Adipocyte (in vitro differentiated cells): ENCODE results near the gene PDGFB.
A peak's percentile ranks its signal among the peaks of the same experiment; 100 is the strongest.

Experiments used
- DNase-seq: peaks from one replicate; pipeline ENCODE4 v3.0.0-alpha.2; 2015; ENCODE audit warnings: low read depth
- H3K27me3 ChIP-seq: replicated peaks from 2 replicates; pipeline ENCODE4 v1.7.0; 2013; ENCODE audit warnings: mild to moderate bottlenecking, low read length, moderate library complexity; ENCODE audit not compliant: control insufficient read depth, insufficient read depth
- H3K36me3 ChIP-seq: 2 replicates; pipeline ENCODE4 v1.7.0; 2013; ENCODE audit warnings: low read length, mild to moderate bottlenecking, moderate library complexity; ENCODE audit not compliant: control insufficient read depth, insufficient read depth, severe bottlenecking
- H3K4me1 ChIP-seq: 2 replicates; pipeline ENCODE4 v1.7.0; 2013; ENCODE audit warnings: mild to moderate bottlenecking, low read length, moderate library complexity; ENCODE audit not compliant: control insufficient read depth, insufficient read depth
- H3K4me3 ChIP-seq: 2 replicates; pipeline ENCODE4 v1.7.0; 2013; ENCODE audit warnings: mild to moderate bottlenecking, low read length, moderate library complexity
- H3K9ac ChIP-seq: 2 replicates; pipeline ENCODE4 v1.7.0; 2013; ENCODE audit warnings: mild to moderate bottlenecking, low read length, moderate library complexity
- H3K9me3 ChIP-seq: 2 replicates; pipeline ENCODE4 v1.7.0; 2013; ENCODE audit warnings: mild to moderate bottlenecking, low read length, moderate library complexity; ENCODE audit not compliant: control insufficient read depth

The PDGFB gene

GRCh38 chr22:39179841-39180335, 64.9 kb downstream of the PDGFB start:
- no peaks in the 10 kb centered on the region for H3K36me3 ChIP-seq
- no peak overlapping the region for H3K9ac ChIP-seq
- peaks cover 21% of the 10 kb centered on the region for H3K4me1 ChIP-seq
- H3K9me3 ChIP-seq: no peaks in the 10 kb centered on the region
- no peaks in the 10 kb centered on the region for H3K27me3 ChIP-seq
- no peak for DNase-seq
- H3K4me3 ChIP-seq: no peak overlapping the region

DNA sequence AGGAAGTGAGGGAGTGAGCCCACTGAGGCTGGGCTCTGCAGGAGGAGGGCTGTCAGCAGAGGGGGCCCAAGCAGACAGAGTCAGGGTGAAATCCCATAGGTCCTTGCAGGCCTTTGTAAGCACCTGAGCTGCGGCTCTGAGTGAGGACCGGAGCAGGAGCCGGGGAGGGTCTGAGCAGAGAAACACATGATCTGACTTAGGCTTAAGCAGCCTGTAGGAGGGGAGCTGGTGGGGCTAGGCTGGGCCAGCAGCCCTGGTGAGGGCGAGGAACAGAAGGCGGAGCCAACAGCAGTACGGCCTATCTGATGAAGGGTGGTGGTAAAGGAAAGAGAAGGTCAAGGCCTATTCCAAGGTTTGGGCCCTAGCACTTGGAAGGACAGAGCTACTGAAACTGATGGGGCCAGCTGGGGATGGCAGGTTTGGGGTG, 65.4 kb downstream of the PDGFB start:
- Histone ChIP-seq H3K27me3 (no peaks in the 10 kb centered on the region), H3K4me1 (peaks cover 26% of the 10 kb centered on the region), H3K36me3 (no peaks in the 10 kb centered on the region), H3K4me3 (no peak overlapping the region), H3K9ac (no peak overlapping the region), H3K9me3 (no peaks in the 10 kb centered on the region)
- no peak for DNase-seq

GRCh38 chr22:39178206-39179111, 66.3 kb downstream of the PDGFB start:
- Histone ChIP-seq H3K4me3 (no peak overlapping the region), H3K9me3 (no peaks in the 10 kb centered on the region), H3K36me3 (no peaks in the 10 kb centered on the region), H3K4me1 (peaks cover 32% of the 10 kb centered on the region), H3K27me3 (no peaks in the 10 kb centered on the region), H3K9ac (no peak overlapping the region)
- no peak for DNase-seq

GRCh38 chr22:39177791-39178190, 67.0 kb downstream of the PDGFB start:
- Histone ChIP-seq H3K4me3 (no peak overlapping the region), H3K4me1 (peaks cover 32% of the 10 kb centered on the region), H3K36me3 (no peaks in the 10 kb centered on the region), H3K9me3 (no peaks in the 10 kb centered on the region), H3K27me3 (no peaks in the 10 kb centered on the region), H3K9ac (peak overlapping the region; percentile 5)
- no peak for DNase-seq

- Histone ChIP-seq H3K4me3 (no peak overlapping the region), H3K4me1 (peaks cover 32% of the 10 kb centered on the region), H3K9ac (peak overlapping the region; percentile 5), H3K9me3 (no peaks in the 10 kb centered on the region), H3K27me3 (no peaks in the 10 kb centered on the region), H3K36me3 (no peaks in the 10 kb centered on the region)
- DNase-seq: no peak
These were observed 67.4 kb downstream of the PDGFB start for GRCh38 chr22:39177456-39177775.

- DNase-seq: no peak
- no peaks in the 10 kb centered on the region for H3K9me3 ChIP-seq
- H3K27me3 ChIP-seq: no peaks in the 10 kb centered on the region
- H3K4me3 ChIP-seq: no peak overlapping the region
- H3K4me1 ChIP-seq: peaks cover 32% of the 10 kb centered on the region
- no peaks in the 10 kb centered on the region for H3K36me3 ChIP-seq
- H3K9ac ChIP-seq: peak overlapping the region; percentile 5
These were observed 67.9 kb downstream of the PDGFB start for GRCh38 chr22:39176714-39177455.

DNA sequence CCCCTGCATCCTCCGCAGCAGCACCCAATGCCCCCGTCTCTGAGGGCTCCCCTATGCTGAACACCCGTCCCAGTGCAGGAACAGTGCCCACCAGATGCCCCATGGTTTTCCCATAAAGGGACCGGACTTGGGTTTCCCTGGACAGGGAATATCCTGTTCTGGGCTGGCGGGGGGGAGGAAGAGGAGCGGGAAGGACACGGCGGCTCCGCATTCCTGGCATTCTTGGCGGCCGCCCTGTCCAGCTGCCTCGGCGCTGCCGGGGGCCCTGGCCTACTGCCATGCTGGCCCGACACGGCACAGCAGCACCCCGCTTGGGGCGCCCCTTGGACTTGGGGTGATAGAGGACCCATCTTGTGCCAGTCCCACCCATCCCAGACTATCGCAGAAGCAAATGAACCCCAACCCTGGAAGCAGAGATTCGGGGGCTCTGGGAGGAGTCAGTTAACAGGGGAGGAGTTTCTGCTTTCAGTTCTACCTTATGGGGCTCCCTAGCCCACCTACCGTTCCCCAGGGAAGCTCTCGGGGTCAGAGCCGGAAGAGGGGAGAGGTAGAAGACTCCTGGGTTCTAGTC, 68.6 kb downstream of the PDGFB start:
- no peaks in the 10 kb centered on the region for H3K27me3 ChIP-seq
- peak; percentile 68 for DNase-seq
- no peak overlapping the region for H3K4me3 ChIP-seq
- peaks cover 32% of the 10 kb centered on the region for H3K4me1 ChIP-seq
- H3K9me3 ChIP-seq: no peaks in the 10 kb centered on the region
- peak overlapping the region; percentile 62 for H3K9ac ChIP-seq
- no peaks in the 10 kb centered on the region for H3K36me3 ChIP-seq

GRCh38 chr22:39175353-39176142, 69.2 kb downstream of the PDGFB start:
- peaks cover 32% of the 10 kb centered on the region for H3K4me1 ChIP-seq
- DNase-seq: no peak
- H3K27me3 ChIP-seq: no peaks in the 10 kb centered on the region
- no peaks in the 10 kb centered on the region for H3K36me3 ChIP-seq
- peak overlapping the region; percentile 62 for H3K9ac ChIP-seq
- no peaks in the 10 kb centered on the region for H3K9me3 ChIP-seq
- H3K4me3 ChIP-seq: no peak overlapping the region

- H3K4me3 ChIP-seq: no peak overlapping the region
- H3K36me3 ChIP-seq: no peaks in the 10 kb centered on the region
- H3K4me1 ChIP-seq: peaks cover 32% of the 10 kb centered on the region
- peak overlapping the region; percentile 71 for H3K9ac ChIP-seq
- no peaks in the 10 kb centered on the region for H3K27me3 ChIP-seq
- H3K9me3 ChIP-seq: no peaks in the 10 kb centered on the region
- DNase-seq: peak; percentile 77
These were observed 70.1 kb downstream of the PDGFB start for GRCh38 chr22:39174498-39175352.

GRCh38 chr22:39173787-39174497, 70.8 kb downstream of the PDGFB start:
- peaks cover 32% of the 10 kb centered on the region for H3K4me1 ChIP-seq
- H3K9ac ChIP-seq: peak overlapping the region; percentile 71
- no peaks in the 10 kb centered on the region for H3K9me3 ChIP-seq
- DNase-seq: no peak
- no peaks in the 10 kb centered on the region for H3K36me3 ChIP-seq
- H3K4me3 ChIP-seq: no peak overlapping the region
- H3K27me3 ChIP-seq: peaks cover 7% of the 10 kb centered on the region
